ENCODE results near the gene PTPN21. TPM values are rescaled to one million over a fixed set of nuclear protein-coding genes. Genes with fewer than 3 reads are reported as not detected.
A peak's percentile ranks its signal among the peaks of the same experiment; 100 is the strongest.
"Not testable (repeated sequence)": the region's sequence is repeated elsewhere in the genome, so short reads cannot be mapped to it uniquely, and the experiment has no call there.

The PTPN21 gene
- total RNA-seq, 2 donors from 2014 or later = 22.2 to 23.6 TPM

DNA sequence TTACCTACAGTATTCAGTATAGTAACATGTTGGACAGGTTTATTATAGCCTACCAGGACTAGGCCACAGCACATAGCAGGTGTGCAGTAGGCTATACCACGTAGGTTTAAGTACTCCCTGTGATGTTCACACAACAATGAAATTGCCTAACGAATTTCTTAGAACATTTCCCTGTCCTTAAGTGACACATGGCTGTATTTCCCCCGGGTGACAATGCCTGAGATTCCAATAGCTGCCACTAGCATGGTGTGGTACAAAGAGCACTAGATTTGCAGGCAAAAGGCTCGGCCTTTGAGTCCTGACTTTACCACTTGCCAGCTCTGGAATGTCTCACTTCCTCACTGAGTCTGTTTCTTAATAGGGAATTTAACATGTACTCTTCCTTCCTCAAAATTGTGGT lies 19.7 kb downstream of the PTPN21 start:
- Histone ChIP-seq H3K36me3 (no peaks in the 10 kb centered on the region), H3K27me3 (no peaks in the 10 kb centered on the region), H3K9me3 (no peaks in the 10 kb centered on the region), H3K9ac (ENCODE audit: low read depth in 2 of 2, low read length in 2 of 2) (peak overlapping the region in 1 of 2 donors; percentile 64), H3K4me3 (no peak overlapping the region), H3K4me1 (peaks cover 5% of the 10 kb centered on the region), H3K27ac (peak overlapping the region; percentile 67)
- TF ChIP-seq, protein P1, sequence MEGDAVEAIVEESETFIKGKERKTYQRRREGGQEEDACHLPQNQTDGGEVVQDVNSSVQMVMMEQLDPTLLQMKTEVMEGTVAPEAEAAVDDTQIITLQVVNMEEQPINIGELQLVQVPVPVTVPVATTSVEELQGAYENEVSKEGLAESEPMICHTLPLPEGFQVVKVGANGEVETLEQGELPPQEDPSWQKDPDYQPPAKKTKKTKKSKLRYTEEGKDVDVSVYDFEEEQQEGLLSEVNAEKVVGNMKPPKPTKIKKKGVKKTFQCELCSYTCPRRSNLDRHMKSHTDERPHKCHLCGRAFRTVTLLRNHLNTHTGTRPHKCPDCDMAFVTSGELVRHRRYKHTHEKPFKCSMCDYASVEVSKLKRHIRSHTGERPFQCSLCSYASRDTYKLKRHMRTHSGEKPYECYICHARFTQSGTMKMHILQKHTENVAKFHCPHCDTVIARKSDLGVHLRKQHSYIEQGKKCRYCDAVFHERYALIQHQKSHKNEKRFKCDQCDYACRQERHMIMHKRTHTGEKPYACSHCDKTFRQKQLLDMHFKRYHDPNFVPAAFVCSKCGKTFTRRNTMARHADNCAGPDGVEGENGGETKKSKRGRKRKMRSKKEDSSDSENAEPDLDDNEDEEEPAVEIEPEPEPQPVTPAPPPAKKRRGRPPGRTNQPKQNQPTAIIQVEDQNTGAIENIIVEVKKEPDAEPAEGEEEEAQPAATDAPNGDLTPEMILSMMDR (IDR thresholded peaks at IDR 0.05) = peak; percentile 29
- intact Hi-C loops (cut with DNase I) = no loop called here
- peak; percentile 81 for DNase-seq

DNA sequence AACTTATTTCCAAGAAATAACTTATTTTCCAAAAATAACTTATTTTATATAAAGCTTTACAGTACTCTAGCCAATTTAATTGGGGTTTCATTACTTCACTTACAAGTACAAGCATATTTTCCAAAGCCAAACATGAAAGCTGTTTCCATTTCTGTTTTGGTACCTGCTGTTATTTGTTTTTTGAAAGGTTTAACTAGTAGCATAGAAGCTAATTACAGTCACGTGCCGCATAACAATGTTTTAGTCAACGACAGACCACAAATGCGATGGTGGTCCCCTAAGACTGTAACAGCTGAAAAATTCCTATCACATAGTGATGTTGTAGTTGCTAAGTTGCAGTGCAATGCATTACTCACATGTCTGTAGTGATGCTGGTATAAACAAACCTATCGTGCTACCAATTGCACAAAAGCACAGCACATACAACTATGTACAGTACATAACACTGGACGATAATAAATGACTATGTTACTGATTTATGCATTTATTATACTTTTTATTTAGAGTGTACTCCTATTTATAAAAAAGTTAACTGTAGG lies 21.7 kb downstream of the PTPN21 start:
- H3K4me1 ChIP-seq = peaks cover 5% of the 10 kb centered on the region
- no peaks in the 10 kb centered on the region for H3K9me3 ChIP-seq
- TF ChIP-seq, protein P1 (IDR thresholded peaks at IDR 0.05) = no peak
- no peaks in the 10 kb centered on the region for H3K36me3 ChIP-seq
- intact Hi-C loops (cut with DNase I) = no loop called here
- H3K27me3 ChIP-seq = no peaks in the 10 kb centered on the region
- no peak overlapping the region for H3K9ac ChIP-seq (ENCODE audit: low read depth in 2 of 2, low read length in 2 of 2)
- H3K27ac ChIP-seq = no peak overlapping the region
- no peak overlapping the region for H3K4me3 ChIP-seq
- no peak for DNase-seq

DNA sequence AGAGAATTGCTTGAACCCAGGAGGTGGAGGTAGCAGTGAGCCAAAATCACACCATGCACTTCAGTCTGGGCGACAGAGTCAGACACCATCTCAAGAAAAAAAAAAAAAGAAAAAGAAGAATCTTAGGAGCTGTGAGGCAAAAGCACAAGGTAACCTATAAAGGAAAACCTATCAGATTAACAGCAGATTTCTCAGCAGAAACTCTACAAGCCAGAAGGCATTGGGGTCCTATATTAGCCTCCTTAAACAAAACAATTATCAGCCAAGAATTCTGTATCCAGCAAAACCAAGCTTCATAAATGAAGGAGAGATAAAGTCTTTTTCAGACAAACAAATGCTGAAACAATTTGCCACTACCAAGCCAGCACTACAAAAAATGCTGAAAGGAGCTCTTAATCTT lies 24.9 kb downstream of the PTPN21 start:
- H3K9ac ChIP-seq (ENCODE audit: low read depth in 2 of 2, low read length in 2 of 2); H3K9me3 ChIP-seq; H3K4me3 ChIP-seq; H3K4me1 ChIP-seq; H3K27ac ChIP-seq; H3K27me3 ChIP-seq; H3K36me3 ChIP-seq; intact Hi-C loops (cut with DNase I); DNase-seq: not testable (repeated sequence)

DNA sequence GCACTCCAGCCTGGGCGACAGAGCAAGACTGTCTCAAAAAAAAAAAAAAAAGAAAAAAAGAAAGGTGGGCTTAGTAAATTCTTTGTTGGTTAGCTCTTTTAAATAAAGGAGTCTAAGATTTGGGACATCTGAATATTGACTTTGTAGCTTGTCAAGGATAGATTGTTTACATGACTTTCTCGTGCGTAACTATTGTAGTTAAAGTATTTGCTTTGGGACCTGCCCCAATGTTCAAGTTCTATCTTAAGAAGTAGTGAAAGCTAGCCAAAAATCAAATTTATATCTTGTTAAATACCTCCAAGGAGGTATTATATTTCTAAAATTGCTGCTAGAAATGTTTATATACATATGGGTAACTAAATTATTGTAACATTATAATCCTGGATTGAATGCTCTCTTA lies 32.4 kb downstream of the PTPN21 start:
- Histone ChIP-seq H3K27ac (no peak overlapping the region), H3K9ac (ENCODE audit: low read depth in 2 of 2, low read length in 2 of 2) (no peak overlapping the region), H3K4me3 (no peak overlapping the region), H3K27me3 (no peaks in the 10 kb centered on the region), H3K36me3 (no peaks in the 10 kb centered on the region), H3K9me3 (no peaks in the 10 kb centered on the region), H3K4me1 (peaks cover 3% of the 10 kb centered on the region)
- intact Hi-C loops (cut with DNase I) = no loop called here
- DNase-seq = no peak
- TF ChIP-seq, protein P1 (IDR thresholded peaks at IDR 0.05) = no peak

DNA sequence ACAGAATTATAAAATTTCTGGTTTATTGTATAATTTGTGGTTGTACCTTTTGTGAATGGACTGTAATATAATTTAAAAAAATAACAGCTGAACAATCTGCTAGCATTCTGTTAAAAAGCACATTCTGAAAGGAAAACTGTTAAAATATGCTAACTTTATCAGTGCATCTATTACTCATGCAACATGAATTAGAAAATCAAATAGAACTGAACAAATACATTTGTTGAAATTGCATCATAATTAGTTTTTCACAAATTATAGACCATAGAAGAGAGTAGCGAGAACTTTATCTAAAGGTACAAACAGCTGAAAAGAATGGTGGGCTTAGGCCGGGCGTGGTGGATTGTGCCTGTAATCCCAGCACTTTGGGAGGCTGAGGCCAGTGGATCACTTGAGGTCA lies 33.0 kb downstream of the PTPN21 start:
- intact Hi-C loops (cut with DNase I) = no loop called here
- H3K27ac ChIP-seq = no peak overlapping the region

DNA sequence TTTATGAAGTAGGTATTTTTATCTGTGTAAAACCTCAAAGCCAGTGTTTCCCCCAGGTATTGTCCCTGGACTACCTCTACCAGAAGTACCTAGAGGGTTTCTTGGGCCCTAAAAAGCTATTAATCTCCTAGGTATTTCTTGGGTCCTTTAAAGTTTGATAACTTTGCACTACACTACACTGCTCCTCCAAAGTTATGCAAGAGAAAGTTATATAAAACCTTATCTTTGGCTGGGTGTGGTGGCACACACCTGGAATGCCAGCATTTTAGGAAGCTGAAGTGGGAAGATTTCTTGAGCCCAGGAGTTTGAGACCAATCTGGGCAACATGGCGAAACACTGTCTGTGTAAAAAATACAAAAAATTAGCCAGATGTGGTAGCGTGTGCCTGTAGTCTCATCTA lies 34.9 kb downstream of the PTPN21 start:
- no peaks in the 10 kb centered on the region for H3K36me3 ChIP-seq
- H3K27me3 ChIP-seq = no peaks in the 10 kb centered on the region
- no peaks in the 10 kb centered on the region for H3K9me3 ChIP-seq
- no peak overlapping the region for H3K9ac ChIP-seq (ENCODE audit: low read depth in 2 of 2, low read length in 2 of 2)
- no peak for DNase-seq
- no peak overlapping the region for H3K4me3 ChIP-seq
- no peak overlapping the region for H3K27ac ChIP-seq
- intact Hi-C loops (cut with DNase I) = no loop called here
- TF ChIP-seq, protein P1 (IDR thresholded peaks at IDR 0.05) = no peak
- peaks cover 8% of the 10 kb centered on the region for H3K4me1 ChIP-seq

More for the DNA sequence above, 33.0 kb downstream of the PTPN21 start:
- DNase-seq = no peak
- Histone ChIP-seq H3K27me3 (no peaks in the 10 kb centered on the region), H3K4me1 (peaks cover 3% of the 10 kb centered on the region), H3K9me3 (no peaks in the 10 kb centered on the region), H3K36me3 (no peaks in the 10 kb centered on the region), H3K4me3 (no peak overlapping the region), H3K9ac (ENCODE audit: low read depth in 2 of 2, low read length in 2 of 2) (no peak overlapping the region)
- TF ChIP-seq, protein P1 (IDR thresholded peaks at IDR 0.05) = no peak
